Lower lobe of right lung (tissue), 2 donors: Measurements from ENCODE around the gene LMBRD2. TPM values are rescaled to one million over a fixed set of nuclear protein-coding genes. Genes with fewer than 3 reads are reported as not detected.

Experiments used
- ATAC-seq, 2 donors: fragments of 200-7000 bp; cut with Tn5 transposase; one replicate each; pipeline ENCODE4 v1.9.1; 2020 to 2022; ENCODE audit warnings: mild to moderate bottlenecking in 2 of 2, moderate library complexity in 2 of 2
- DNase-seq: peaks from one replicate; pipeline ENCODE4 v3.0.0-alpha.2; 2020
- H3K27ac ChIP-seq: fragments of 200-600 bp; one replicate; pipeline ENCODE4 v1.8.0; 2022
- H3K27me3 ChIP-seq: fragments of 200-600 bp; one replicate; pipeline ENCODE4 v1.8.0; 2022; ENCODE audit warnings: low read depth
- H3K36me3 ChIP-seq: fragments of 200-600 bp; one replicate; pipeline ENCODE4 v1.8.0; 2022; ENCODE audit warnings: mild to moderate bottlenecking
- H3K4me1 ChIP-seq: fragments of 200-600 bp; one replicate; pipeline ENCODE4 v1.8.0; 2022
- H3K4me3 ChIP-seq: fragments of 200-600 bp; one replicate; pipeline ENCODE4 v1.8.0; 2022; ENCODE audit warnings: mild to moderate bottlenecking
- H3K9me3 ChIP-seq: fragments of 200-600 bp; one replicate; pipeline ENCODE4 v1.8.0; 2022
- intact Hi-C: fragments of 100-400 bp; cut with DNase I; formaldehyde crosslinking; loops from one replicate; pipeline ENCODE4 v1.11.0; 2022
- total RNA-seq: library from RNA; stranded (reverse); fragmentation: NEBNext Ultra II Directional; extraction: Animal tissue kit (Norgen Biotek cat#: 25700); gene quantifications from one replicate; pipeline ENCODE4 v1.2.1, GENCODE V29; 2021
- TF ChIP-seq, protein P1 (sequence below): fragments of 200-600 bp; IDR thresholded peaks from one replicate; pipeline ENCODE4 v1.8.0; 2022; ENCODE audit warnings: antibody characterized with exemption, mild to moderate bottlenecking
- donor health status: DM: no; HTN: yes; CAD: no; lungs with severe emphysema.

Gene LMBRD2
- total RNA-seq, 1 donor from 2014 or later = 12.1 TPM

DNA sequence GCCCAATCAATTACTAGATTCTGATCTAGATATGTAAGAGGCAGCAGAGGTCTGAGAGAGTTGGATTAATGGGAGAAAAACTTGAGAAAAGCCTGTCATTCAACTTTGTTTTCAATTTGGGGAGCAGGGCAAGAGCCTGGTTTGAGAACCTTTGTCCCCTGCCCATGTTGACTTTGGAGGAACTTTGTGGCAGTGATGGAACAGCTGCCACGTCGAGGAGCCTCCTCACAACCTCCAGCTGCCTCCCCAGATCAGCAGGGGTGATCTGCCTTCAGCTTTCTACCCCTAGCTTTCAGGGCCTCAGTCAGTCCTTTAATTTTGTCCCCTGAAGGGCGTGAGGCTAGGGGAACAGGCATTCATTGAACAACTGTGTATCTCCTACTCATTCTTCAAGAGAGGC is 8.9 kb upstream of the LMBRD2 start:
- DNase-seq (no peak), ATAC-seq (no peak)
- intact Hi-C loops = no loop called here
- H3K27me3 ChIP-seq = no peaks in the 10 kb centered on the region
- no peak overlapping the region for H3K4me3 ChIP-seq
- no peaks in the 10 kb centered on the region for H3K9me3 ChIP-seq
- H3K36me3 ChIP-seq = peaks cover 71% of the 10 kb centered on the region
- TF ChIP-seq, protein P1, sequence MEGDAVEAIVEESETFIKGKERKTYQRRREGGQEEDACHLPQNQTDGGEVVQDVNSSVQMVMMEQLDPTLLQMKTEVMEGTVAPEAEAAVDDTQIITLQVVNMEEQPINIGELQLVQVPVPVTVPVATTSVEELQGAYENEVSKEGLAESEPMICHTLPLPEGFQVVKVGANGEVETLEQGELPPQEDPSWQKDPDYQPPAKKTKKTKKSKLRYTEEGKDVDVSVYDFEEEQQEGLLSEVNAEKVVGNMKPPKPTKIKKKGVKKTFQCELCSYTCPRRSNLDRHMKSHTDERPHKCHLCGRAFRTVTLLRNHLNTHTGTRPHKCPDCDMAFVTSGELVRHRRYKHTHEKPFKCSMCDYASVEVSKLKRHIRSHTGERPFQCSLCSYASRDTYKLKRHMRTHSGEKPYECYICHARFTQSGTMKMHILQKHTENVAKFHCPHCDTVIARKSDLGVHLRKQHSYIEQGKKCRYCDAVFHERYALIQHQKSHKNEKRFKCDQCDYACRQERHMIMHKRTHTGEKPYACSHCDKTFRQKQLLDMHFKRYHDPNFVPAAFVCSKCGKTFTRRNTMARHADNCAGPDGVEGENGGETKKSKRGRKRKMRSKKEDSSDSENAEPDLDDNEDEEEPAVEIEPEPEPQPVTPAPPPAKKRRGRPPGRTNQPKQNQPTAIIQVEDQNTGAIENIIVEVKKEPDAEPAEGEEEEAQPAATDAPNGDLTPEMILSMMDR = no peak
- no peak overlapping the region for H3K27ac ChIP-seq
- peaks cover 8% of the 10 kb centered on the region for H3K4me1 ChIP-seq

DNA sequence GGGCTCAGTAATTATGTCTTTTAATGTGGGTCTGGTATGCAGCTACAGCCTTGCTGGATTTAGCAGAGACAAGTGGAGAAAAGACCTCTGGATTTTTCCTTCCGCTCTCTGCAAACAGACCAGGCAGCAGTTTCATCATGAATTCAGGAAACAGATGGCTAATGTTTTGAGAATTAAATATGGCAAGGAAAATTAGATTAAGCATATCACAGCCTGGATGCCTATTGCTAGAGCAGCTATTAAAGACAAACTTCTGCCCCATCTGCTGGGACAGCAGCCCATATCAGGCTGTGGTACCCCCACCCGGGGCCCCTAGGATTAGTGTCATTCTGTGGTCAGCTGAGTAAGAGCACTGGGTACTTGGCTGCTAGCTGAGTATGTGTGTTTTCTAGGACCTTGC is 6.5 kb upstream of the LMBRD2 start:
- Histone ChIP-seq H3K9me3 (no peaks in the 10 kb centered on the region), H3K27ac (no peak overlapping the region), H3K4me1 (peaks cover 17% of the 10 kb centered on the region), H3K36me3 (peaks cover 53% of the 10 kb centered on the region), H3K27me3 (no peaks in the 10 kb centered on the region), H3K4me3 (no peak overlapping the region)
- intact Hi-C loops = no loop called here
- ATAC-seq = no peak
- TF ChIP-seq, protein P1 = no peak
- DNase-seq = no peak

DNA sequence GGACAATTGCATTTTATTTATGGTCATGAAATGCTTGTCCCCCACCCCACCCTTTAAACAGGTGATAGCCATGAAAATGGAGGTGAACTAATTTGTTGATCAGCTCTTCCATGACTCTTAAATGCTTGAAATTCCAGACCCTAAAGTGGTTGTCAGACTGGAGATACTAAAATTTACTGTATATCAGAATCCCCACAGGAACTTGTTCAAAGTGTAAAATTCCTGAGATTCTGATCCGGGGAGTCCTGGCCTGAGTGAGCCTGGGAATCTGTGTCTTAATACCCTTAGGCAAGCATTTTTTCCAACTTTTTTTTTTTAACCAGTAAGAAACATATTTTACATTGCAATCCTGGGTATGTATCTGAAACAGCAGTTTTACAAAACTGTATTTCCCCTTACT is 4.9 kb upstream of the LMBRD2 start:
- H3K4me1 ChIP-seq = peaks cover 24% of the 10 kb centered on the region
- TF ChIP-seq, protein P1 = no peak
- no peak overlapping the region for H3K27ac ChIP-seq
- ATAC-seq = no peak
- DNase-seq = no peak
- no peaks in the 10 kb centered on the region for H3K27me3 ChIP-seq
- H3K4me3 ChIP-seq = no peak overlapping the region
- no peaks in the 10 kb centered on the region for H3K9me3 ChIP-seq
- peaks cover 41% of the 10 kb centered on the region for H3K36me3 ChIP-seq
- intact Hi-C loops = no loop called here

DNA sequence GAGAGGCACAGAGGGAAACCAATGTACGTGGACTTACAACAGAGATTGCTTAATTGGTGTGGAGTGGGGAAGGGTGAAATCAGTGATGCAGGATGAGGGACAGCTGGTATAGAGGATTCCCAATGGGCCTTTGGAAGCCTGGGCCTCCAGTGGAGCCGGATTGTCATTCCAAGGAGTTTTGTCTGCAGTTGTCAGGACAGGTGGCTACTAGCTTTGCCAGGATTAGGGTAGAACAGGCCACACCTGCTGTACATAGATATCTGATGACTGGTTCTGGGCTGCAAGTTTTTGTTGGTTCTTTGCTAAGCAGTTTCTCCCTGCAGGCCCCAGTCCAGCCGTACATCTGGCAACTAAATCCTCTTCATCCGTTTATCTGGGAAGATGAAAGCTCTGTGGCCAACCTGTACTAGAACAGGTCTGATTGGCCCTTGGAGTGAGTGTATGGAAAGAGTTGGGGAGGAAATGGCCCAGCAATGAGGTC is 4.5 kb upstream of the LMBRD2 start:
- Histone ChIP-seq H3K27me3 (no peaks in the 10 kb centered on the region), H3K4me1 (peaks cover 24% of the 10 kb centered on the region), H3K9me3 (no peaks in the 10 kb centered on the region), H3K4me3 (no peak overlapping the region), H3K36me3 (peaks cover 41% of the 10 kb centered on the region), H3K27ac (no peak overlapping the region)
- intact Hi-C loops = no loop called here
- TF ChIP-seq, protein P1 = no peak
- no peak for ATAC-seq
- no peak for DNase-seq

DNA sequence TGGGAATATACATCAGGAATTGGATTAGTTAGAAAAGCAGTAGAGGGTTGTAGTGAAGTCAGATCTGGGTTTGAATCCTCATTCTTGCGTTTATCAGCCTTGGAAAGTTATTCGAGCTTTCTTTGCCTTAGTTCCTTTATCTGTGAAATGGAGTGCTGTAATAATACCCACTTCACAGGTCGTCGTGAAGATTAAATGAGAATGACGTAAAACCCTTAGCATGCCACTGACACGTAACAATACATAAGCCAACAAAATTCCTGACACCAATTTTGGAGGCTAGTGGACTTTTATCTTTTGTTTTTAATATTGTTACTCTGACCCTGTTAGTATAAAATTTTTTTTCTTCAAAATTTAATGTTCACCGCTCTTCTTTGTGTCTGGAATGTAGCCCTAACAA is 3.6 kb upstream of the LMBRD2 start:
- H3K4me3 ChIP-seq = no peak overlapping the region
- DNase-seq (no peak), ATAC-seq (no peak)
- H3K4me1 ChIP-seq = peaks cover 32% of the 10 kb centered on the region
- H3K36me3 ChIP-seq = peaks cover 40% of the 10 kb centered on the region
- no peaks in the 10 kb centered on the region for H3K9me3 ChIP-seq
- intact Hi-C loops = no loop called here
- no peaks in the 10 kb centered on the region for H3K27me3 ChIP-seq
- TF ChIP-seq, protein P1 = no peak
- no peak overlapping the region for H3K27ac ChIP-seq

DNA sequence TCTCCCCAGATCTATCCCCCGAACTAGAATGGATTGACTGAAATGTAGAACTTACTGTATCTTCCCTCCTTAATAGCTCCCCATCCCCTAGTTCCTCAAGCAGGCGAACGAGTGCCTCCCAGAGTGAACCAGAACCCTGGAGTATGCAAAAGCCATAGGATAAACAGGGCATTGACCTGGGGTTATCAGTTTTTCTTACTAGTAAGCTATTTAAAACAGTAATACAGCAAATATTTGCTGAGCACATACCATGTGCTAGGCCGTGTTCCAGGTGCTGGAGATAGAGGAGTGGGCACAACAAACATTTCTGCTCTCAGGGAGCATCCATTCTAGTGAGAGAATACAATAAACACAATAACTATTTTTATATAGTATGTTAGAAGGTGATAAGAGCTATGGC is 2.0 kb upstream of the LMBRD2 start:
- DNase-seq = no peak
- TF ChIP-seq, protein P1 = no peak
- ATAC-seq = no peak
- H3K27ac ChIP-seq = no peak overlapping the region
- no peak overlapping the region for H3K4me3 ChIP-seq
- H3K36me3 ChIP-seq = peaks cover 25% of the 10 kb centered on the region
- no peaks in the 10 kb centered on the region for H3K27me3 ChIP-seq
- H3K4me1 ChIP-seq = peaks cover 35% of the 10 kb centered on the region
- intact Hi-C loops = no loop called here
- H3K9me3 ChIP-seq = no peaks in the 10 kb centered on the region
